HG03066 (cell line): ENCODE measurements around the gene ELAVL4.
A peak's percentile ranks its signal among the peaks of the same experiment; 100 is the strongest.

Source experiments
- ATAC-seq: cut with Tn5 transposase; IDR thresholded peaks from one replicate; pipeline ENCODE4 v1.9.1; 2021; ENCODE audit warnings: low read depth; ENCODE audit not compliant: unreplicated experiment

The ELAVL4 gene

GRCh38 chr1:50236656-50237055 lies 127.9 kb downstream of the ELAVL4 start:
- no peak for ATAC-seq

DNA sequence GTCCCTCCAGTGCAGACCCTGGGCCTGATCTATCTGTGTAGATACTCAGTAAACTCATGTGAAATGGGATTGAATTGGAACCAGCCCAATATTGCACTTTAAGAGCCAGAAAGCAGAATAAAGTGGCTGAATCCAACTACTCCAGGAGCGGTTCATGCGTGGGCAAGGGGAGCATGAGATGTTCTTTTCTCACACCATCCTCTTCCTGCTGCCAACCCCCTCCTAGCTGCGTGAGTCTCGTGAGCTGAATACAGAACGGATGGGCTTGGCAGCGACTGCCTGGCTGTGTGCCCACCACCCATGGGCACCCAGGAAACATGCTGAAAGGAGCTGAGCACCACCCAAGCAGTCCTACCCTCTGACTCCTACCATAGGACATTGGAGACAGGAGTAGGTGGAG lies 128.3 kb downstream of the ELAVL4 start:
- no peak for ATAC-seq

GRCh38 chr1:50243939-50244338 lies 135.2 kb downstream of the ELAVL4 start:
- ATAC-seq, result no peak

DNA sequence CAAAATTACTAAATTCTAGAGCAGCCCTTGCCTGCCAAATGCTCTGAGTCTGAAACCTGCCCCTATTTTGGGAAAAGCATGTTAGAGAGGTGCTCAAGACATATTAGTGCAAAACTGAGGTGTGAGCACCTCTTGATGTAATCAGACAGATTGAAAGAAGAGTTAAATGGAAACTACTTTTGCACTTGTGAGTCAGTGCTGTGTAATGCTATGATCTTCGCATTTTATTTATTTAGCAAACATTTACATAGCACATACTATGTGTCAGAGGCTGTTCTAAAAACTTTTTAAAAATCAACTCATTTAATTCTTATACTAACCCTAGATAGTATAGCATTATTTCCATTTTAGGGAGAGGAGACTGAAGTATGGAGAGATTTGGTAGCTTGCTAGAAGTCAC lies 138.1 kb downstream of the ELAVL4 start:
- no peak for ATAC-seq

GRCh38 chr1:50251702-50252101 lies 143.0 kb downstream of the ELAVL4 start:
- peak; percentile 77 for ATAC-seq

DNA sequence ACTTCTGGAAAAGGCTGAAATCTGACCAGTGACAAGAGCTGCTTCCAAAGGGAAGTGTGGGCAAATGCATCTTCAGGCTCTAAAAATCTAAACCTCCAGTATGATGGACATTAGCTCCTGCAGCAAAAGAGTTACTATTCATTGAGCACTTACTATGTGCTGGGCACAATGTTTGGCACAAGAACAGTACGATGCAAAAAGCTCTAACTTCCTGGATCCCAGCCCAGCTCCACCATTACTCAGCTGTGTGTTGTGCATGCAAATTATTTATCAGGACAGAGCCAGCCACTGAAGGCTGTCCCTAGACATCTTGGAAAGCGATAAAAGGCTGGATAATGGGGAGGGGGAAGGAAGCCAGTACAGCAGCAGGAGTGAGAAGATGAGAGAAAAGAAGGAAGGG lies 143.5 kb downstream of the ELAVL4 start:
- ATAC-seq, result no peak
